GM18867 (cell line): Measurements from ENCODE around the gene C14orf180.

Experiments
- ATAC-seq: cut with Tn5 transposase; IDR thresholded peaks from one replicate; pipeline ENCODE4 v1.9.1; 2021; ENCODE audit warnings: mild to moderate bottlenecking, moderate library complexity; ENCODE audit not compliant: unreplicated experiment

The C14orf180 gene

GRCh38 chr14:104591506-104592291 lies 12.1 kb downstream of the C14orf180 start:
- no peak for ATAC-seq

GRCh38 chr14:104592292-104592672 lies 12.7 kb downstream of the C14orf180 start:
- no peak for ATAC-seq

- ATAC-seq = no peak
These were observed 13.2 kb downstream of the C14orf180 start for GRCh38 chr14:104592785-104593184.

GRCh38 chr14:104593241-104593701 lies 13.7 kb downstream of the C14orf180 start:
- ATAC-seq = no peak

- ATAC-seq = no peak
These were observed 14.2 kb downstream of the C14orf180 start for GRCh38 chr14:104593710-104594136.

GRCh38 chr14:104594310-104595046 lies 14.9 kb downstream of the C14orf180 start:
- ATAC-seq = no peak

GRCh38 chr14:104595116-104595675 lies 15.6 kb downstream of the C14orf180 start:
- ATAC-seq = no peak

GRCh38 chr14:104595911-104596450 lies 16.4 kb downstream of the C14orf180 start:
- ATAC-seq = no peak

- no peak for ATAC-seq
These were observed 16.9 kb downstream of the C14orf180 start for GRCh38 chr14:104596451-104596918.

GRCh38 chr14:104596927-104597351 lies 17.4 kb downstream of the C14orf180 start:
- no peak for ATAC-seq

GRCh38 chr14:104597576-104597975 lies 18.0 kb downstream of the C14orf180 start:
- no peak for ATAC-seq

GRCh38 chr14:104598039-104598909 lies 18.7 kb downstream of the C14orf180 start:
- ATAC-seq = no peak

GRCh38 chr14:104598910-104599273 lies 19.3 kb downstream of the C14orf180 start:
- ATAC-seq = no peak

- ATAC-seq = no peak
These were observed 19.9 kb downstream of the C14orf180 start for GRCh38 chr14:104599446-104599845.

- no peak for ATAC-seq
These were observed 20.6 kb downstream of the C14orf180 start for GRCh38 chr14:104600141-104600643.

GRCh38 chr14:104600805-104601204 lies 21.2 kb downstream of the C14orf180 start:
- ATAC-seq = no peak

- ATAC-seq = no peak
These were observed 22.2 kb downstream of the C14orf180 start for GRCh38 chr14:104601786-104602185.

GRCh38 chr14:104602315-104602932 lies 22.9 kb downstream of the C14orf180 start:
- no peak for ATAC-seq

GRCh38 chr14:104602933-104603325 lies 23.4 kb downstream of the C14orf180 start:
- no peak for ATAC-seq
